ENCODE results near the gene PPM1L.
"Not testable (repeated sequence)": the region's sequence is repeated elsewhere in the genome, so short reads cannot be mapped to it uniquely, and the experiment has no call there.

PPM1L gene

GRCh38 chr3:160968761-160969160 is 212.7 kb downstream of the PPM1L start:
- no peaks in the 10 kb centered on the region for H3K36me3 ChIP-seq (ENCODE audit: insufficient read depth, low read length)
- H3K27me3 ChIP-seq (ENCODE audit: control insufficient read depth, insufficient read depth, low read length) = no peaks in the 10 kb centered on the region
- no peaks in the 10 kb centered on the region for H3K4me1 ChIP-seq (ENCODE audit: control insufficient read depth, insufficient read depth, low read length)

GRCh38 chr3:160973067-160973809 is 217.2 kb downstream of the PPM1L start:
- Histone ChIP-seq H3K4me3 (ENCODE audit: low read length) (no peak overlapping the region), H3K9me3 (replicated peaks; ENCODE audit: low read length) (no peaks in the 10 kb centered on the region), H3K27me3 (ENCODE audit: control insufficient read depth, insufficient read depth, low read length) (no peaks in the 10 kb centered on the region), H3K36me3 (ENCODE audit: insufficient read depth, low read length) (no peaks in the 10 kb centered on the region), H3K9ac (ENCODE audit: low read depth, low read length) (no peak overlapping the region), H3K4me1 (ENCODE audit: control insufficient read depth, insufficient read depth, low read length) (no peaks in the 10 kb centered on the region), H3K4me2 (ENCODE audit: low read length) (no peak overlapping the region)

More at GRCh38 chr3:160968761-160969160, 212.7 kb downstream of the PPM1L start:
- H3K4me3 ChIP-seq (ENCODE audit: low read length) = no peak overlapping the region
- H3K9ac ChIP-seq (ENCODE audit: low read depth, low read length) = no peak overlapping the region
- no peak overlapping the region for H3K4me2 ChIP-seq (ENCODE audit: low read length)
- H3K9me3 ChIP-seq (replicated peaks; ENCODE audit: low read length) = no peaks in the 10 kb centered on the region

GRCh38 chr3:160977773-160978172 is 221.7 kb downstream of the PPM1L start:
- Histone ChIP-seq H3K4me3 (ENCODE audit: low read length) (no peak overlapping the region), H3K36me3 (ENCODE audit: insufficient read depth, low read length) (no peaks in the 10 kb centered on the region), H3K9ac (ENCODE audit: low read depth, low read length) (no peak overlapping the region), H3K4me2 (ENCODE audit: low read length) (no peak overlapping the region), H3K27me3 (ENCODE audit: control insufficient read depth, insufficient read depth, low read length) (no peaks in the 10 kb centered on the region), H3K4me1 (ENCODE audit: control insufficient read depth, insufficient read depth, low read length) (no peaks in the 10 kb centered on the region), H3K9me3 (replicated peaks; ENCODE audit: low read length) (no peaks in the 10 kb centered on the region)

DNA sequence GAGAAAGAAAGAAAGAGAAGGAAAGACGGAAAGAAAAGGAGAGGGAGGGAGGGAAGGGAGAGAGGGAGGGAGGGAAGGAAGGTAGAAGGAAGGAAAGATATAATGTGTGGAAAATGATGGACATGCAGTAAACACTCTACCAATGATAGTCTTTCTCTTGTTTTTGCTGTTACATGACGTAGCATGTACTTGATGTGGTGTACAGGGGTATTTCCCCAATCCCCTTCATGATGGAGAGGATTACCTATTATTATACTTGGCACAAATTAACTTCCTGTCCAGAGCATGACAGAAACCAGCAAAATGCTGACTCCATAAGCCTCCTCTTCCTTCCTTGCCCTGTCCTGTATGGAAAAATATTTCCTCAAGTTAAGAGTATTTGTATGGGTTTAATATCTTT is 224.7 kb downstream of the PPM1L start:
- H3K36me3 ChIP-seq (ENCODE audit: insufficient read depth, low read length) = no peaks in the 10 kb centered on the region
- no peaks in the 10 kb centered on the region for H3K27me3 ChIP-seq (ENCODE audit: control insufficient read depth, insufficient read depth, low read length)
- H3K4me2 ChIP-seq (ENCODE audit: low read length) = no peak overlapping the region
- no peak overlapping the region for H3K4me3 ChIP-seq (ENCODE audit: low read length)
- H3K9ac ChIP-seq (ENCODE audit: low read depth, low read length) = no peak overlapping the region
- H3K4me1 ChIP-seq (ENCODE audit: control insufficient read depth, insufficient read depth, low read length) = no peaks in the 10 kb centered on the region
- H3K9me3 ChIP-seq (replicated peaks; ENCODE audit: low read length) = no peaks in the 10 kb centered on the region

DNA sequence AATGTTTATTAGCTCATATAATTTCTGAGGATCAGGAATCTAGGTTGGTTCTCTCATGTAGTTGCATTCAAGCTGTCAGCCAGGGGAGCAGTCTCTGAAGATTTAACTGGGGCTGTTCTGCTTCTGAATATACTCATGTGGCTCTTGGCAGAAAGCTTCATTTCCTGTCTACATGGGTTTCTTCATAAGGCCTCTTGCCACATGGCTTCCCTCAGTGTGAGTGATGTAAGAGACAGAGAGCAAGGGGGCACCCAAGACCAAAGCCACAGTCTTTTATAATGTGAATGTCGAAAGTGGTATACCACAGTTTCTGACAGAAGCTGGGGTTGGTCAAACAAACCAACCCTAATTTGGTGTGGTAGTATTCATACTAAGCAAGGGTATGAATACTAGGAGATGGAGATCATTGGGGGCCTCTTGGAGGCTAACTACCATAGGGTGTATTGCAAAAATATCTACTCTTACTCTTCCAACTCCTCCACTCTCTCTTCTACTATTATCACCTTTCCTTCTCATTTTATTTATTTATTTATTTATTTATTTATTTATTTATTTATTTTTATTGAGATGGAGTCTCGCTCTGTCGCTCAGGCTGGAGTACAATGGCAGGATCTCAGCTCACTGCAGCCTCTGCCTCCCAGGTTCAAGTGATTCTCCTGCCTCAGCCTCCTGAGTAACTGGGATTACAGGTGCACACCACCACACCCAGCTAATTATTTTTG is 225.3 kb downstream of the PPM1L start:
- no peaks in the 10 kb centered on the region for H3K36me3 ChIP-seq (ENCODE audit: insufficient read depth, low read length)
- H3K9ac ChIP-seq (ENCODE audit: low read depth, low read length) = no peak overlapping the region
- H3K4me3 ChIP-seq (ENCODE audit: low read length) = no peak overlapping the region
- no peaks in the 10 kb centered on the region for H3K9me3 ChIP-seq (replicated peaks; ENCODE audit: low read length)
- no peaks in the 10 kb centered on the region for H3K27me3 ChIP-seq (ENCODE audit: control insufficient read depth, insufficient read depth, low read length)
- no peak overlapping the region for H3K4me2 ChIP-seq (ENCODE audit: low read length)
- no peaks in the 10 kb centered on the region for H3K4me1 ChIP-seq (ENCODE audit: control insufficient read depth, insufficient read depth, low read length)

GRCh38 chr3:160982491-160982890 is 226.5 kb downstream of the PPM1L start:
- Histone ChIP-seq H3K4me1 (ENCODE audit: control insufficient read depth, insufficient read depth, low read length) (no peaks in the 10 kb centered on the region), H3K9ac (ENCODE audit: low read depth, low read length) (no peak overlapping the region)

DNA sequence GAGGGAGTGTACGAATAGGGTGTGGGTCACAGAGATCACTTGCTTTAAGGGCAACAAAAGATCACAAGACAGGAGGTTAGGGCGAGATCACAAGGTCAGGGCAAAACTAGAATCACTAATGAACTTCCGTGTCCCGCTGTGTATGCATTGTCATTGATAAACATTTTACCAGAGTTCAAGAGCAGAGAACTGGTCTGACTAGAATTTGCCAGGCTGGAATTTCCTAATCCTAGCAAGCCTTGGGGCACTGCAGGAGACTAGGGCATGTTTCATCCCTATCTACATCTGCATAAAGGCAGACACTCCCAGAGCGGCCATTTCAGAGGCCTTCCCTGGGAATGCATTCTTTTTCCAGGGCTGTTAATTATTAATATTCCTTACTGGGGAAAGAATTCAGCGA is 227.9 kb downstream of the PPM1L start:
- not testable (repeated sequence) for H3K9me3 ChIP-seq (replicated peaks; ENCODE audit: low read length); H3K36me3 ChIP-seq (ENCODE audit: insufficient read depth, low read length); H3K4me2 ChIP-seq (ENCODE audit: low read length); H3K4me1 ChIP-seq (ENCODE audit: control insufficient read depth, insufficient read depth, low read length); H3K27me3 ChIP-seq (ENCODE audit: control insufficient read depth, insufficient read depth, low read length); H3K9ac ChIP-seq (ENCODE audit: low read depth, low read length); H3K4me3 ChIP-seq (ENCODE audit: low read length)

More at GRCh38 chr3:160982491-160982890, 226.5 kb downstream of the PPM1L start:
- Histone ChIP-seq H3K9me3 (replicated peaks; ENCODE audit: low read length) (no peaks in the 10 kb centered on the region), H3K36me3 (ENCODE audit: insufficient read depth, low read length) (no peaks in the 10 kb centered on the region), H3K4me3 (ENCODE audit: low read length) (no peak overlapping the region), H3K4me2 (ENCODE audit: low read length) (no peak overlapping the region), H3K27me3 (ENCODE audit: control insufficient read depth, insufficient read depth, low read length) (no peaks in the 10 kb centered on the region)

GRCh38 chr3:160986069-160986468 is 230.0 kb downstream of the PPM1L start:
- no peaks in the 10 kb centered on the region for H3K36me3 ChIP-seq (ENCODE audit: insufficient read depth, low read length)
- H3K4me1 ChIP-seq (ENCODE audit: control insufficient read depth, insufficient read depth, low read length) = no peaks in the 10 kb centered on the region
- no peak overlapping the region for H3K4me3 ChIP-seq (ENCODE audit: low read length)
- no peaks in the 10 kb centered on the region for H3K27me3 ChIP-seq (ENCODE audit: control insufficient read depth, insufficient read depth, low read length)
- H3K9ac ChIP-seq (ENCODE audit: low read depth, low read length) = no peak overlapping the region
- H3K4me2 ChIP-seq (ENCODE audit: low read length) = no peak overlapping the region
- H3K9me3 ChIP-seq (replicated peaks; ENCODE audit: low read length) = no peaks in the 10 kb centered on the region

- Histone ChIP-seq H3K4me3 (ENCODE audit: low read length) (no peak overlapping the region), H3K4me2 (ENCODE audit: low read length) (no peak overlapping the region)
These were observed 232.2 kb downstream of the PPM1L start for GRCh38 chr3:160987982-160988964.

GRCh38 chr3:160990446-160990845 is 234.4 kb downstream of the PPM1L start:
- Histone ChIP-seq H3K9me3 (replicated peaks; ENCODE audit: low read length) (no peaks in the 10 kb centered on the region), H3K4me2 (ENCODE audit: low read length) (no peak overlapping the region), H3K4me3 (ENCODE audit: low read length) (no peak overlapping the region), H3K9ac (ENCODE audit: low read depth, low read length) (no peak overlapping the region), H3K4me1 (ENCODE audit: control insufficient read depth, insufficient read depth, low read length) (no peaks in the 10 kb centered on the region), H3K36me3 (ENCODE audit: insufficient read depth, low read length) (no peaks in the 10 kb centered on the region), H3K27me3 (ENCODE audit: control insufficient read depth, insufficient read depth, low read length) (no peaks in the 10 kb centered on the region)

More at GRCh38 chr3:160987982-160988964, 232.2 kb downstream of the PPM1L start:
- Histone ChIP-seq H3K4me1 (ENCODE audit: control insufficient read depth, insufficient read depth, low read length) (no peaks in the 10 kb centered on the region), H3K27me3 (ENCODE audit: control insufficient read depth, insufficient read depth, low read length) (no peaks in the 10 kb centered on the region), H3K36me3 (ENCODE audit: insufficient read depth, low read length) (no peaks in the 10 kb centered on the region), H3K9me3 (replicated peaks; ENCODE audit: low read length) (no peaks in the 10 kb centered on the region), H3K9ac (ENCODE audit: low read depth, low read length) (no peak overlapping the region)

GRCh38 chr3:160992712-160993111 is 236.7 kb downstream of the PPM1L start:
- no peak overlapping the region for H3K4me3 ChIP-seq (ENCODE audit: low read length)
- H3K4me2 ChIP-seq (ENCODE audit: low read length) = no peak overlapping the region
- H3K9me3 ChIP-seq (replicated peaks; ENCODE audit: low read length) = no peaks in the 10 kb centered on the region
- no peaks in the 10 kb centered on the region for H3K4me1 ChIP-seq (ENCODE audit: control insufficient read depth, insufficient read depth, low read length)
- no peaks in the 10 kb centered on the region for H3K27me3 ChIP-seq (ENCODE audit: control insufficient read depth, insufficient read depth, low read length)
- H3K9ac ChIP-seq (ENCODE audit: low read depth, low read length) = no peak overlapping the region
- no peaks in the 10 kb centered on the region for H3K36me3 ChIP-seq (ENCODE audit: insufficient read depth, low read length)
